ENCODE data around the gene ODC1. TPM values are rescaled to one million over a fixed set of nuclear protein-coding genes. Genes with fewer than 3 reads are reported as not detected.

Gene ODC1
- polyA plus RNA-seq, 4 donors = 391 to 423 (median 415) TPM

- DNase-seq (ENCODE audit: low read depth in 4 of 4, low spot score in 3 of 4) = no peak
Measured at GRCh38 chr2:10419553-10420257, 28.4 kb downstream of the ODC1 start.

DNA sequence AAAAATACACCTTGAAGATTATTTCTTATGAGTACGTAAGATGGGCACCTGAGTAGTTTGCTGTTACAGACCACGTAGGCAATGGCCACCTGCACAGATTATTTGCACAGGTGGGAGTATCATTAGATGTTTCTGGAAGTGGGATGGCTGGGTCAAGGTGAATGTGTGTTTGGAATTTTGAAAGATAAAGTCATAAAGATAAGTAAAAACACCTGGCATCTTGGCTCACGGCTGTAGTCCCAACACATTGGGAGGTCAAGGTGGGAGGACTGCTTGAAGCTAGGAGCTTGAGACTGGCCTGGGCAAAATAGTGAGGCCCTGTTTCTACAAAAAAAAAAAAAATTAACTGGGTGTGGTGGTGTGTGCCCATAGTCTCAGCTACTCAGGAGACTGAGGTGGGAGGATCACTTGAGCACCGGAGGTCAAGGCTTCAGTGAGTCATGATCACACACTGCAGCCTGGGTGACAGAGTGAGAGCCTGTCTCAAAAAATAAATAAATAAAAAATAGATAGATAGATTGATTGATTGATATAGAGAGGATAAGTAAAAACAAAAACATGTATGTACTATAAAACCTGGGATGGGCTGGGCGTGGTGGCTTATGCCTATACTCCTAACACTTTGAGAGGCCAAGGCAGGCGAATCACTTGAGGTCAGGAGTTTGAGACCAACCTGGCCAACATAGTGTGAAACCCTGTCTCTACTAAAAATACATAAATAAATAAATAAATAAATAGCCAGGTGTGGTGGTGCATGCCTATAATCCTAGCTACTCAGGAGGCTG lies 30.4 kb downstream of the ODC1 start:
- DNase-seq (ENCODE audit: low read depth in 4 of 4, low spot score in 3 of 4) = no peak

DNA sequence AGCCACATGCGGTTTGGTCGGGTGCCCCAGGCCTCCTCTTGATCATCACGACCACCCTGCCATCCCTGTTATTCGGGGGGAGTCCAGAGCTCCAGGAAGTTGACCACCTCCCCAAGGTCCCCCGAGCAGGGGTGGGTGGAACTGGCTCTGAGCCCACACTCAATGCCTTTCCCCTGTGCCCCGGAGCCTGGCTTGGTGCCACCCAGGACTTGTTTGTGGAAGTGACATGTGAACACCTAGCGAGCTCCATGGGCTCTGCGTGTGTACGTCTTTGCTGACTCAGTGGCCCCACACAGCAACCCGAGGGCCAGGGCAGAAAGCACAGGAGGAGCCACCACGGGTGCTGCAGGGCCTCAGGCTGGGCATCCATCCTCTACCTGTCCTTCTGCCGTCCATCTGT lies 32.5 kb downstream of the ODC1 start:
- DNase-seq (ENCODE audit: low read depth in 4 of 4, low spot score in 3 of 4) = no peak

DNA sequence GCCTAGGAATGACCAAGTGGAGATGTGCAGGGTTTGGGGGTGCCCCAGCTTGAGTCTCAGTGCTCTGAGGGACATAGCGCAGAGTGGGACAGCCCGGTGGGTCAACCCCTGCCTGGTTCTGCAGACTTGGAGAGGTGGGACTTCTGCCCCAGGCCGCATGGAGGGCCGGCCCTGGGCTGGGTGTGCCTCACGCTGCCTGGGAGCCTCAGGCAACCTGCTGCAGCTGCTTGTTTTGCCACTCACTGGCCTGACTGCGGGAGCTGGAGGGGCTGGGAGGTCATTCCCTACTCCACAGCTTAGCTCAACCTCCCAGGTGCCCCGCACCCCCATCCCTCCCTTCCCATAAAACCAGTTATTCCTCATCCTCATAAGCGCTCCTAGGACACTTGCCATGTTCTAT lies 33.1 kb downstream of the ODC1 start:
- no peak for DNase-seq (ENCODE audit: low read depth in 4 of 4, low spot score in 3 of 4)

DNA sequence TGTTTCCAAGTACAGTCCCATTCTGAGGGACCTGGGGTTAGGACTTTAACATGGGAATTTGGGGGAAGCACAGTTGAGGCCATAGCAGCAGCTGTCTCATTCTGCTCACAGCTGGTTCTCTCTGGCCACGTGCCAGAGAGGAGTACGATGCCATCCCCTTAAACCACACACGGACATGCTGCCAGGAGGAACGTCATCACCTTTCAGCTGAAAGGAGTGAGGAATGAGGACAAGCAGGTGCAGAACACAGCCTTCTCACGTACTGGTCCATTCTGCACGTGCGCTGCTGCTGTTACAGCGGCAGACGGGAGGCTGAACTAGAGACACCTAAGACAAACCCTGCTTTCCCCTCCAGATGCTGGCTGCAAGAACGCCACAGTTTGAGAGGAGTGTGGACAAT lies 33.5 kb downstream of the ODC1 start:
- no peak for DNase-seq (ENCODE audit: low read depth in 4 of 4, low spot score in 3 of 4)

GRCh38 chr2:10413991-10414451 lies 34.1 kb downstream of the ODC1 start:
- DNase-seq (ENCODE audit: low read depth in 4 of 4, low spot score in 3 of 4) = no peak

DNA sequence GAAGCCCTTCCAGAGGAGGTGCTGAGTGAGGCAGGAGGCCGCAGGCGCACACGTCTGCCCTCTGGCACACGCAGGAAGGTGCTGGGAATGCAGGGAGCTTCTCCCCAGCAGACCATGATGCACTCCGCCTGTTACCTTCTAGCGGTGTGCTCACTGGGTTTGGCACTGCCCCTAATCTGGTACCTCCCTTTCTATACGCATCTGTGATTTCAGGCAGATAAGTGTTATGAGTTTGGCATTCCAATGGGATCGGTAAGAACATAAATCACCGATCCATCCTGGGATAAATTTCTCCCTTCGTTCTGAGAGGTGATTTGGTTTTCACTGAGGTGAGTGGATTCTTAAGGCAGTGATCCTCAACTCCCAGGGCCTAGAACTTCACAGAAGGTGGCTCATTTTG lies 34.6 kb downstream of the ODC1 start:
- no peak for DNase-seq (ENCODE audit: low read depth in 4 of 4, low spot score in 3 of 4)

- no peak for DNase-seq (ENCODE audit: low read depth in 4 of 4, low spot score in 3 of 4)
Measured at GRCh38 chr2:10412380-10412779, 35.7 kb downstream of the ODC1 start.

- DNase-seq (ENCODE audit: low read depth in 4 of 4, low spot score in 3 of 4) = no peak
Measured at GRCh38 chr2:10411557-10411956, 36.6 kb downstream of the ODC1 start.

DNA sequence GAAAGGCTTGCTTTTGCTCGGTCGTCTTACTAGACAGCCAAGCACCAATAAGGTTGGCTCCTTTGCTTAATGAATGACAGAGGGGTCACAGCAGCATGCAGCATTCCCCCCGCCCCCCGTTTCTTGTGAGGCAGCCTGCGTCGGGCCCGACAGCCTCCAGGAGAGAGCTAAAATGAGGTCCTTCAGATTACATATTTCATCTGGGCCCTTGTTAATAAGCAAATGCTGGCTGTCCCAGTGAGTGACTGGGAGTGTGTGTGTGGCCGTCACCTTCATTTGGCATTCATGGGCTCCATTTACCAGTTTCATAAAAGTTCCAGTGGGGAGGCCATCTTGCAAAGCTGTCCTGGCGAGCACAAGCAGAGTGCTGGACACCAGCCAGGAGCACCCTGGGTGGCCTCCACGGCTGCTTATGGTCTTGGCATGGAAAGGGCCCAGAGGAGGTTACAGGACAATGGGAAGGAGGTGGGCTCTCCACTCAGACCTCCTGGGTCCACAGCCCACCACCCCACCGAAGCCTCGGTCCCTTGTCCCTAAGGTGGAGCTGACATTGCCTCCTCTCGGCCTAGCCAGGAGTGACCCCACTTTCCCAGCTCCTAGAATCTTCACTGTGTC lies 37.2 kb downstream of the ODC1 start:
- DNase-seq (ENCODE audit: low read depth in 4 of 4, low spot score in 3 of 4) = no peak

DNA sequence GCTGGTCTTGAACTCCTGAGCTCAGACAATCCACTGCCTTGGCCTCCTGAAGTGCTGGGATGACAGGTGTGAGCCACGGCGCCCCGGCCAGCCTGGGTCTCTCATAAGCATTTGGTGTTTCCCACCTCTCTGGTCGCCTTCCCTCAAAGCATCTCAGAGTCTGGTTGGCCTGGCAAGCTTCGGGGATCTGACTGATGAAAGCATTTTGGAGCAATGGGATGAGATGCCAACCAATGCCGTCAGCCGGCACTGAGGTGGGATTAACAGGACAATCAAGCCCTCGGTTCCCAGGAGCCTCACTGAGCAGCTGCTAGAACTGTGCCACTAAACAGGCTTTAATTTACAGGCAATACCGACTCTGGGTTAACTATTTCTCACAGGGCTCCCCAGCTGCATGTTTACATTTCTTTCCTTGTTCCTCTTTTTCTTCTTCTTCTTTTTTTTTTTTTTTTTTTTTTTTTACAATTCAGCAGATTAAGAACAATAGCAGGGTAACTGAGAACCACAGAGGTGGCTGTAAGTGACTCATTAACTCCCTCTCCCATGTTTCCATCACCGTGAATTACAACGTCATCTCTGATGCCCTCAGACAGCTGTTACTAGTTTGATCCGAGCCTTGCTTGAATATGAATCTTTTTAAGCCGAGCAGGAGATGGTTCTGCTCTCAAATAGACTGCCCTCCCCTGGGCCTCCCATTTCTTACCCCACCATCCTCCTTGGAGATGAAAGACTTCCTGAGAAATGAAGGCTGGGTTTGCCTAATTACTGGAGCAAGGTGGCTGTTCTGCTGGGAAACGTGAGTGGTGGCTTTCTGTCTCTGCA lies 37.9 kb downstream of the ODC1 start:
- no peak for DNase-seq (ENCODE audit: low read depth in 4 of 4, low spot score in 3 of 4)

DNA sequence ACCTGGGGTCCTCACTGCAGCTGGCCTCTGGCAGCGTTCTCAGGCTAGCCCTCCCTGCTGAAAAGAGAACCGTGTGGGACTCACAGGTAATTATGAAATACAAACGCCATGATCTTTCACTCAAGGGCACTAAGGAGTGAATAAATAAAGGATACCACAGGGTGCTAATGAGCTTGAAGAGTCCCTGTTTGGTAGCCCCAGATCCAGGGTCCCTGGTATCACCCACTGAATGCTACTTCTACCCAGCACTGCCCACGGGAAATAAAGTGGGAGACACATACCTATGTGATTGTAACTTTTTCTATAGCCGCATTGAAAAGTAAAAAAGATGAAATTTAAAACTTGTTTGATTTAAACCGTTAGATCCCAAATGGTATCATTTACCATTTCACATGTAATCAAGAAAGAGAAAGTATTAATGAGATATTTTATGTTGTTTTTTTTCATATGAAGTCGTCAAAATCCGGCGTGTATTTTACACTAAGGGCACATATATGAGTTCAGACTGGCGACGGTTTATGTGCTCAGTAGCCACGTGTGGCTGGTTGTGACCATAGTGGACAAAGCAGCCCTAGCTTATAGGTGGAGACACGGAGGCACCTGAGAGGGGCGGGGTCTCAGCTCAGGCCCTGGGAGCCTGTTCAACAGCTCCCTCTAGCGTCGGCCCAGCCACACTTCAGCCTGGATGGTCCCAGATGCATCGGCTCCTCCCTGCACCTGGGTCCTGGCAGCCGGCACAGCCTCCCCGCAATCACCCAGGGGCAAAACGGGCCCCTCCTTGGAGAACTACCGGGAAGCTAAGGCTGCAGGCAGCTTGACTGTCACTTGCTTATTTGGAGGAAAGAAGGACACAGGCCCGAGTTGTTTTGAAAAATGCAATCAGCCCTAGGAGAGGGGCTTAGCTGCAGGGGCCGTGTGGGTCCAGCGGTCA lies 39.2 kb downstream of the ODC1 start:
- peak; percentile 62 to 77 (median 70) for DNase-seq (ENCODE audit: low read depth in 4 of 4, low spot score in 3 of 4)

DNA sequence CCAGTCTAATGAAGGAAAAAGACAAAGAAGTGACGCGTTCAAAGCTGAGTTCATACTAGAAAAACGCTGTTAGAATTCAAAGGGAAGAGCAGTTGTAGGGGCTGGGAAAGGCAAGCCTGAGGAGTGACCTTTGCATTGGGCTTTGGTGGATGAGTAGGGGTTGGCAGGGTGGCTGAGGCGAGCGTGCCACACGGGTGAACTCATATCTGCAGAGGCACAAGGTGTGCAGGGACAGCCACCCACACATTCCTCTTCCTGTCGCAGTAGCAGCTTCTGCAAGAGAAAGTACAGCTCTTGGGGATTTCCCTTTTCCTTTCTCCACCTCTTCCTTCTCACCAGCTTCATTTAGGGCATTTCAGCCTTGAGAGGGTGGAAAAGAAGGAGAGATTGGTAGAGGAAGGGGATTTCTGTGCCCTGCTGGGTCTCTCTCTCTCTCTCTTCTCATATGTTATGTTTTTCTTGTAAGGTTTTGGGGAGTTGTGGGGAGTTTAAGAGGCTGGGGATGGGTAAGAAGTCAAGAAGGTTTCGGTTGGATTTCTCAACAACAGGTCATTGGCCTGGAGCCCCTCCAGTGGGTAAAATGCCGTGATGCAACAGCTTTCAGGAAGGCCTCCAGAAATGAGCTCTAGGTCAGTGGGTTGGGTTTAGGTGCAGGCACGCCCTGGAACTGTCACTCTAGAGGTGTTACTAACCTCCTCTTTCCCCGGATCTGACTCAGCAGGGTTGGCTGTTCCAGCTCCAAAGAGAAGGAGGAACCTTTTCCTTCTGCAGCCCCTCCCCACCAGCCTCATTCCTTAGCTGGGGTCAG lies 40.1 kb downstream of the ODC1 start:
- no peak for DNase-seq (ENCODE audit: low read depth in 4 of 4, low spot score in 3 of 4)

GRCh38 chr2:10407432-10407831 lies 40.7 kb downstream of the ODC1 start:
- no peak for DNase-seq (ENCODE audit: low read depth in 4 of 4, low spot score in 3 of 4)

DNA sequence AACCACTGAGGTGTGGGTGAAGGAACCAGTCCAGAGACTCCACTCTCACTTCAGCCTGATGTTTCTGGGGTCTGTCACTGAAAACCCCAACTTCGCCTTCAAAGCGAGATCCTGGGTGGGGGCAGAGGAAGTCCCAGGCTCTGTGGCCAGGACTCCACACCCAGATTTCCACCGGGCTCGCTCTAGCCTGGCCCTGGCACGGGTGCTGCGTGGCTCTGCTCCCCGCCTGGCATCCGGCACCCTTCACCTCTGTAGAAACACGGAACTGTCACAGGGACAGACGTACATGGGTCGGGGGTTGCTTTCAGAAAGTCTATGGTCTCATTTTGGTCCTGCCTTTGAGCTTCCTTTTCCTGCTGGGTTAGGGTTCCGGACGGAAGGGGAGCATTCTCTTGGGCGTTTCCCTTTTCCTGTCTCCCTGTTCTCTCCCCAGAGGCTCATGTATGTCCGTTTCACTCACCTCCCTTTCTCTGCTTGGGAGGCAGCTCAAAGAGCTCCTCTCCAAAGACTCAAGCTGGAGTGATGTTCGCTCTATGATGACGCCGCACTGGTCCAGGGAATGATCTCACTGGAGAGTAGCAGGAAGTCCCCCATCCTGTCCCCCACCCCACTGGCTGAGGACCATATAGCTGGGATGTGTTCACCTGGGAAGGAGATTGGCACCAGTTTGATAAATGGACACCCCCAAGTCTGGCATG lies 41.5 kb downstream of the ODC1 start:
- DNase-seq (ENCODE audit: low read depth in 4 of 4, low spot score in 3 of 4) = no peak

GRCh38 chr2:10406016-10406415 lies 42.1 kb downstream of the ODC1 start:
- DNase-seq (ENCODE audit: low read depth in 4 of 4, low spot score in 3 of 4) = no peak

DNA sequence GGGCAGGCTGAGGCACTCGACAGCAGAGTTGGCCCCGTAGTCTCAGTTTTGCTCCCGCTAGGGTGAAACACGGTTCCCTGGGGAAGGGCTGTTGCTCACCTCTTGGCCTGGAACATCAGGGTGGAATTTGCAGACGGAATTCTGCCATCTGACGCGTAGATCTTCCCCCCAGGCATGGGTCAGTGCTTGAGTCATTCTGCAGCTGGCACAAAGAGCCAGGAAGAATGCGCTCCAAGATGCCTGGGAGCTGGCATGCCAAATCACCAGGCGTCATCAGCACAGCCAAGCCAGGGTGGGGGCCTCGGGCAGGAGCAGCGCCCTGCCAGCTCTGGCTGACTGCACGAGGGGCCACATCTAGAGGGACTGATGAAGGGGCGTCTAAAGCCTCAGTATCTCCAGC lies 42.7 kb downstream of the ODC1 start:
- no peak for DNase-seq (ENCODE audit: low read depth in 4 of 4, low spot score in 3 of 4)

Data from right renal pelvis (tissue), 4 donors.